ENCODE data around the gene JCHAIN. TPM values are rescaled to one million over a fixed set of nuclear protein-coding genes. Genes with fewer than 3 reads are reported as not detected.
A peak's percentile ranks its signal among the peaks of the same experiment; 100 is the strongest.

JCHAIN gene
- polyA plus RNA-seq, 2 of the 4 experiments (the other 2 are of a cell fraction): 0.17 to 0.22 TPM

DNA sequence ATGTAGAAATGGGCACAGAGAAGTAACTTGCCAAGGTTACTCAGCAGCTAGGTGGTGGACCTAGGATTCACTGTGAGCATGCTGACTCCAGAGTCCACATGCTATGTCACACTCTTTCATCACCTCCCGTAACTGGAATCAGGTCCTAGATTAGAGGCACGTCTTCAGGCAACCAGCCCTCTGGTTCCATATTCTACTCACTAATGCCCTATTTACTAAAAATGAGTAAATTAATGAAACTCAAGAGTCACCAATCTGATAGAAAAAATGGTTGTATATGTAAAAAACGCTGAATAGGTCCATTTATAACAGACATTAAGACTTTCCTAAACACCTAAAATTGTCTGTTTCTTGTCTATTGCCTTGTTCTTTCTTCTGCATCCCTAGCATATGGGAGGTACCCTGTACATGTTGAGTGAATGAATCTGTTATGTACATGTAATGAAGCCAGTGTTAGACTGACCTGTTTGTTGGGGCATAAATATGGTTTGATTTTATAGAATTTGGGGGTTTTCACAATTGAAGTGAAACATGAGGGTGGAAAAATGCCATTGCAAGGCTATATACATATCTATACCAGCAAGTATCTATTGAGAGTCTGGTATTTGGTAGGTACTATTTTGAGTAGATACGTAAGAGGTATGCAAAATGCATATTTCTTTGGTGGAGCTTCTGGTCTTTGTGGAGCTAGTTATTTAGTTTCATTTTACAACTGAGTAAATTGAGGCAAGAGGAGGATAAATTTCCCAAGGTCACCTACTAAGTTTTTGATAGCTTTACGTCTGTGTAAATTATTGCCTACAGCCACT is 48.0 kb upstream of the JCHAIN start:
- H3K4me2 ChIP-seq: peak overlapping the region; percentile 40; the same call in 2 of the 3 replicates

GRCh38 chr4:70713453-70714078 is 47.3 kb upstream of the JCHAIN start:
- DNase-seq (ENCODE audit: low read depth in 1 of 2, low spot score in 1 of 2) (no peak), ATAC-seq (no peak), FAIRE-seq (no peak)
- ChIA-PET POLR2A (interaction anchor here (0.6 kb wide), 1 partner anchor 9 kb away, joined by 6 read pairs; no protein-coding TSS in a partner anchor), CTCF (interaction anchor here (1.4 kb wide), 1 partner anchor 9 kb away, joined by 3 read pairs; no protein-coding TSS in a partner anchor)
- TF ChIP-seq SMC3 (IDR thresholded peaks at IDR 0.05) (no peak), KDM1A (IDR thresholded peaks at IDR 0.05; ENCODE audit: low read depth) (no peak), CHD2 (IDR thresholded peaks at IDR 0.05; ENCODE audit: low read length, partially characterized antibody) (no peak), RNF2 (IDR thresholded peaks at IDR 0.05; ENCODE audit: borderline replicate concordance, low read depth) (no peak), MYC (IDR thresholded peaks at IDR 0.05; ENCODE audit: borderline replicate concordance, low read length) (no peak), RCOR1 (IDR thresholded peaks at IDR 0.05; ENCODE audit: low read depth, low read length) (no peak), CEBPB (IDR thresholded peaks at IDR 0.05) (no peak), TP53 (CRISPR knock-in tag; IDR thresholded peaks at IDR 0.05) (no peak)
- TF ChIP-seq, protein P1, sequence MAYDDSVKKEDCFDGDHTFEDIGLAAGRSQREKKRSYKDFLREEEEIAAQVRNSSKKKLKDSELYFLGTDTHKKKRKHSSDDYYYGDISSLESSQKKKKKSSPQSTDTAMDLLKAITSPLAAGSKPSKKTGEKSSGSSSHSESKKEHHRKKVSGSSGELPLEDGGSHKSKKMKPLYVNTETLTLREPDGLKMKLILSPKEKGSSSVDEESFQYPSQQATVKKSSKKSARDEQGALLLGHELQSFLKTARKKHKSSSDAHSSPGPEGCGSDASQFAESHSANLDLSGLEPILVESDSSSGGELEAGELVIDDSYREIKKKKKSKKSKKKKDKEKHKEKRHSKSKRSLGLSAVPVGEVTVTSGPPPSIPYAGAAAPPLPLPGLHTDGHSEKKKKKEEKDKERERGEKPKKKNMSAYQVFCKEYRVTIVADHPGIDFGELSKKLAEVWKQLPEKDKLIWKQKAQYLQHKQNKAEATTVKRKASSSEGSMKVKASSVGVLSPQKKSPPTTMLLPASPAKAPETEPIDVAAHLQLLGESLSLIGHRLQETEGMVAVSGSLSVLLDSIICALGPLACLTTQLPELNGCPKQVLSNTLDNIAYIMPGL (CRISPR knock-in tag; IDR thresholded peaks at IDR 0.05; ENCODE audit: borderline replicate concordance): no peak
- Histone ChIP-seq H3K4me2 (peak overlapping the region; percentile 40; the same call in 2 of the 3 replicates), H3K9me3 (no peaks in the 10 kb centered on the region), H3K4me1 (peaks cover 34% of the 10 kb centered on the region; the same call in 2 of the 3 replicates), H3K4me3 (no peak overlapping the region), H3K27ac (peak overlapping the region; percentile 0 to 7; a peak in 3 of 6 replicates)
- 66% methylated on average over 6 of the region's 7 CpGs for WGBS (ENCODE audit: missing lambda C conversion rate)

More for the DNA sequence above, 48.0 kb upstream of the JCHAIN start:
- CTCF ChIA-PET: interaction anchor here (1.4 kb wide), 1 partner anchor 10 kb away, joined by 3 read pairs; no protein-coding TSS in a partner anchor
- TF ChIP-seq MAFK (IDR thresholded peaks at IDR 0.05; ENCODE audit: partially characterized antibody) (peak; percentile 14), PHF8 (IDR thresholded peaks at IDR 0.05; ENCODE audit: borderline replicate concordance, low read depth) (no peak)
- TF ChIP-seq, protein P2, sequence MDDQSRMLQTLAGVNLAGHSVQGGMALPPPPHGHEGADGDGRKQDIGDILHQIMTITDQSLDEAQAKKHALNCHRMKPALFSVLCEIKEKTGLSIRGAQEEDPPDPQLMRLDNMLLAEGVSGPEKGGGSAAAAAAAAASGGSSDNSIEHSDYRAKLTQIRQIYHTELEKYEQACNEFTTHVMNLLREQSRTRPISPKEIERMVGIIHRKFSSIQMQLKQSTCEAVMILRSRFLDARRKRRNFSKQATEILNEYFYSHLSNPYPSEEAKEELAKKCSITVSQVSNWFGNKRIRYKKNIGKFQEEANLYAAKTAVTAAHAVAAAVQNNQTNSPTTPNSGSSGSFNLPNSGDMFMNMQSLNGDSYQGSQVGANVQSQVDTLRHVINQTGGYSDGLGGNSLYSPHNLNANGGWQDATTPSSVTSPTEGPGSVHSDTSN (IDR thresholded peaks at IDR 0.05): no peak
- Histone ChIP-seq H3K9me3 (no peaks in the 10 kb centered on the region), H3K27ac (peak overlapping the region; percentile 6 to 7; a peak in 3 of 6 replicates), H3K4me3 (no peak overlapping the region), H3K4me1 (peaks cover 27% of the 10 kb centered on the region; the same call in 2 of the 3 replicates)
- DNase-seq (ENCODE audit: low read depth in 1 of 2, low spot score in 1 of 2): no peak
- no peak for FAIRE-seq
- WGBS (ENCODE audit: missing lambda C conversion rate): 72% methylated on average over 5 of the region's 5 CpGs
- ATAC-seq: peak; percentile 32 to 74; a peak in 2 of 6 replicates
- POLR2A ChIA-PET: interaction anchor here (1.6 kb wide), 1 partner anchor 9 kb away, joined by 4 read pairs; no protein-coding TSS in a partner anchor

DNA sequence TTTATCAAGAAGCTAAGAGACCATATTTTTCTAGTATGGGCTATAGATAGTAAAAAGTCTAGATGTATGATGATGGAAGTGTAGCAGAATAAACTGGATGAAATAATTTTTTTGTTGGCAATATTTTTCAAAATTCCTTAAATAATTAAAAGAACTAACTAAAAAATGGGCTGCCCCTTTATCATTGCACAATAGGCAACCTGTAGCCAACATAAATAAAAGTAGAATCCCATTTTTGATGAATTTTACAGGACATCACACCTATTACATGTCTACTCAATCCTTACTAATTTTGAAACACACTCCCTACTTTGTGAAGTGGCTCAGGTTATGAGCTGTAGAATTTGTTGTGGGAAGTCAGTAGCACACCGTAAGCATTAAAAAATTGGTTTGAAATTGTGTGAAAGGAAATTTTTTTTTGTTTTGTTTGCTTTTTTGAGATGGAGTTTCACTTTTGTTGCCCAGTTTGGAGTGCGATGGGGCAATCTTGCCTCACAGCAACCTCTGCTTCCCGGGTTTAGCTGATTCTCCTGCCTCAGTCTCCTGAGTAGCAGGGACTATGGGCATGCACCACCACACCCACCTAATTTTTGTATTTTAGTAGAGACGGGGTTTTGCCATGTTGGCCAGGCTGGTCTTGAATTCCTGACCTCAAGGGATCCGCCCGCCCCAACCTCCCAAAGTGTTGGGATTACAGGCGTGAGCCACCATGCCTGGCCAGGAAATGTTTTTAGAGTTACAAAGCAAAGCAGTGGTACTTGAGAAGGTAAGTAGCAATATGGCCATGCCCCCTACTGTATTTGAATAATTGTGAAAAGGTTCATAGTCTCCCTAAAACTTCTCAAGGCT is 46.5 kb upstream of the JCHAIN start:
- WGBS (ENCODE audit: missing lambda C conversion rate): 85% methylated on average over 7 of the region's 7 CpGs
- peak overlapping the region in 1 of 2 experiments; percentile 0; a peak in 1 of 6 replicates for H3K27ac ChIP-seq
- TF ChIP-seq EP300 (IDR thresholded peaks at IDR 0.05) (no peak), POLR2A (IDR thresholded peaks at IDR 0.05; ENCODE audit: low read length) (no peak)
- TF ChIP-seq, protein P3, sequence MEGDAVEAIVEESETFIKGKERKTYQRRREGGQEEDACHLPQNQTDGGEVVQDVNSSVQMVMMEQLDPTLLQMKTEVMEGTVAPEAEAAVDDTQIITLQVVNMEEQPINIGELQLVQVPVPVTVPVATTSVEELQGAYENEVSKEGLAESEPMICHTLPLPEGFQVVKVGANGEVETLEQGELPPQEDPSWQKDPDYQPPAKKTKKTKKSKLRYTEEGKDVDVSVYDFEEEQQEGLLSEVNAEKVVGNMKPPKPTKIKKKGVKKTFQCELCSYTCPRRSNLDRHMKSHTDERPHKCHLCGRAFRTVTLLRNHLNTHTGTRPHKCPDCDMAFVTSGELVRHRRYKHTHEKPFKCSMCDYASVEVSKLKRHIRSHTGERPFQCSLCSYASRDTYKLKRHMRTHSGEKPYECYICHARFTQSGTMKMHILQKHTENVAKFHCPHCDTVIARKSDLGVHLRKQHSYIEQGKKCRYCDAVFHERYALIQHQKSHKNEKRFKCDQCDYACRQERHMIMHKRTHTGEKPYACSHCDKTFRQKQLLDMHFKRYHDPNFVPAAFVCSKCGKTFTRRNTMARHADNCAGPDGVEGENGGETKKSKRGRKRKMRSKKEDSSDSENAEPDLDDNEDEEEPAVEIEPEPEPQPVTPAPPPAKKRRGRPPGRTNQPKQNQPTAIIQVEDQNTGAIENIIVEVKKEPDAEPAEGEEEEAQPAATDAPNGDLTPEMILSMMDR (IDR thresholded peaks at IDR 0.05): no peak
- ATAC-seq (no peak), FAIRE-seq (no peak), DNase-seq (ENCODE audit: low read depth in 1 of 2, low spot score in 1 of 2) (no peak)
- no peaks in the 10 kb centered on the region for H3K9me3 ChIP-seq
- CTCF ChIA-PET: no interaction called here
- H3K4me2 ChIP-seq: no peak overlapping the region
- no peak overlapping the region for H3K4me3 ChIP-seq
- H3K4me1 ChIP-seq: peaks cover 34% of the 10 kb centered on the region; the same call in 2 of the 3 replicates
- POLR2A ChIA-PET: interaction anchor here (0.6 kb wide), 1 partner anchor 8 kb away, joined by 6 read pairs; no protein-coding TSS in a partner anchor

Data from A549 (cell line).